ENCODE measurements around the gene SEC61A1.
A peak's percentile ranks its signal among the peaks of the same experiment; 100 is the strongest.

SEC61A1 gene

DNA sequence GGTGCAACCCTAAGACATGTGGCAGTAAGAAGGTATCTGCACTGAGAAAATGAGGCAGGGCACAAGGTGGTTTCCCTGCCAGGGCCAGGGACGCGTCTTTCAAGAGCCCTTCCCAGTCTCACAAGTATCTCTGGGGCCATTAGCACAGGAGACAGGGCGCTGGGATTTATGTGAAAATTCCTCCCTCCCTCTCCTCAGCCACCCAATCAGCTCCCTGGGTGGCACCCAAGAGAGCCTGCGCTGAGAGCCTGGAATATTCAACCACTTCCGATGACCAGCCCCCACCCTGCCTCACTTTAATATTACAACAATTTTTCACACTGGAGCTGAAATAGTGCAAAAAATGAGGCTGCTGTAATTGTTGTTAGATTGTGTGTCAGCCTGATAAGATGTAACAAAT, 26.1 kb downstream of the SEC61A1 start:
- no peak for DNase-seq

DNA sequence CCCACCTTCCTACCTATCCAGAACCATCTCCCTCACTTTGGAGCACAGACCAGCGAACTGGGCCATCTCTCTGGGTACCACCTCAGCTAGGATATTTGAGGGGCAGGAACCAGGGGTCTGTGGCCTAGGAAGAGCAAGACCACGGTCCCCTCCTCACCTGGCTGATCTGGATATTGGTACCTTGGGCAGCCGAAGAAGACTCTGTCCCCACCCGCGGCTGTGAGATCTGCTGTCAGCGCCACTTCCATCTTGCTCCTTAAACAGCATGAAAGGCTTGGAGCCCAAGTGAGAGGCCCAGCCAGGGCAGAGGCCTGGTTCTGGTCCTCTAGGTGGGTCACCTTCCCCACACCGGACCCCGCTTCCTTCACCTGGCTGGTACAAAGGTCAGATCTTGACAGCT, 26.6 kb downstream of the SEC61A1 start:
- no peak for DNase-seq

DNA sequence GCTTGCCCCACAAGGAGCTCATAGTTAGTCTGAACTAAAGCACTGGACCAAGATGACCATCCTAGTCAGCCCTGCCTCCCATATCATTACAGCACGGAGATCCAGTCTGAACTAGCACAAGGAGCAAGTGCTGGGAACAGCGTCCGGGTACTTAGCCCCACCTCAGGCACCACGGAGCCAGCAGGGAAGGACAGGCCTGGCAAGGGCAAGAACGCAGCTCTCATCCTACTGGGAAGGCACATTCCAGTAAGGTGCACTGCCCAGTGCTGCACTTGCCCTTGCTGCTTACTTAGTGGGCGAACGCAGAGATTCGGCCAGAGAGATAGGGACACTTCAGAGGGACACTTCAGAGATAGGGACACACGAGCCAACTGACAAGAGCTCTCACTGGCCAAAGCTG, 27.6 kb downstream of the SEC61A1 start:
- no peak for DNase-seq

DNA sequence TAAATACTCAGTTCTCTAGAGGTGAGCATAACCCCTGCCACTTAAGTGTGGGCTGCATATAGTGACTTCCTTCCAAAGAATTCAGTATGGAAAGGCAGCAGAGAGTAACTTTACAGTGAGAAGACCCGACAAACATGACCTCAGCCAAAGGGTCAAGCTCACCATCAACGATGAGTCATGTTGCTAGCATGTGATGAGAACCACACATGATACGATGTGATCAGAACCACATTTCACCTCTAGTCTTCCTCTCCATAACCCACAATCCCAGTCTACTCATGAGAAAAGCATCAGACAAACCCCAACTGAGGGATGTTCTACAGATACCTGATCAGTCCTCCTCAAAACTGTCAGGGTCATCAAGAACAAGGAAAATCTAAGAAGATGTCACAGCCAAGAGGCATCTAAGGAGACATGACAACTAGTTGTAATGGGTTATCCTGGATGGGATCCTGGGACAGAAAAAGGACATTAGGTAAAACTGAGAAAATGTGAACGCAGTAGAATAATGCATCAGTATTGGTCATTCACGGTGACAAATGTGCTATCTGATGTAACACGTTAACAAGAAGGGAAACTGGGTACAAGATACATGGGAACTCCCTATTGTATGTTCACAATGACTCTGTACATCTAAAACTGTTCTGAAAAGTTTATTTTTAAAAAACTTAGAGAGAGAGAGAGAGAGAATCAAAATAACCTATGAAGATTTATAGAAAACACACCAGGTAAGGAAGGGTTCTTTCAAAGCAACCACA, 28.3 kb downstream of the SEC61A1 start:
- DNase-seq, result peak; percentile 97

DNA sequence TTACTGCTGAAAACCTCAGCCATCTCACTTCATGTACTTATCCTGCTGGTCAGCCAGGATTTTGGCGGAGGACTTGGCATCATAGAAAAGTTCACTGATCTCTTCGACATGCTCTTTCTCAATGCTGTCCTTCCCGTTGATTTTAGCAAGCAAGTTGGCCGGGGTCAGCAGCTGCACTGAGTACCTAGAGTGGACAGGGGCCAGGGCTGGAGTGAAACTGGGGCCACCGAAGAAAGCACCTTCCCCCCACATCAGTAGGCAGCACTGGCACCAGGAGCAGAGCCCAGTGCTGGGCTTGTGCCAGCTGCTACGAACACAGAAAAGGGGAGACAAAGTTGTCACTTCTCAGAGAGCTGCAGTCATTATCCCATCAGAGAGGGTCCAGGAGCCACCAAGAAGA, 29.0 kb downstream of the SEC61A1 start:
- DNase-seq, result no peak

DNA sequence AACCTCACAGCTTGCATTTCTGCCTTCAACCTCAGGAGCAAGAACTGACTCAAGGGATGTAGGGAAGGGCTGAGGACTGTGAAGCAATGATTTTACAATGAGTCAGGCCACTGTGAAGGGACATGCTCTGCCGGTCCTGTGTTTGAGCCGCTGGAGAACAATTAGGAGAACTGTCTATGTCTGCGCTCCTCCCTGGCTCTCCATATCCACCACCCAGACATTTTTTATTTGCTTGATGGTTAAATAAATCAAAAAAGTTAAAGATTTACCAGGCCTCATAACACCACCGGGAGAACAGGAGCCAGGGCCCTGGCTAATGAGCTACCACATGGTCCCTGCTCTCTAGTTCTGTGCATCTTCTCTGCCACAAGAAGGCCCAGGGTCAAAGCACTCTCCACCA, 29.6 kb downstream of the SEC61A1 start:
- peak; percentile 76 for DNase-seq

DNA sequence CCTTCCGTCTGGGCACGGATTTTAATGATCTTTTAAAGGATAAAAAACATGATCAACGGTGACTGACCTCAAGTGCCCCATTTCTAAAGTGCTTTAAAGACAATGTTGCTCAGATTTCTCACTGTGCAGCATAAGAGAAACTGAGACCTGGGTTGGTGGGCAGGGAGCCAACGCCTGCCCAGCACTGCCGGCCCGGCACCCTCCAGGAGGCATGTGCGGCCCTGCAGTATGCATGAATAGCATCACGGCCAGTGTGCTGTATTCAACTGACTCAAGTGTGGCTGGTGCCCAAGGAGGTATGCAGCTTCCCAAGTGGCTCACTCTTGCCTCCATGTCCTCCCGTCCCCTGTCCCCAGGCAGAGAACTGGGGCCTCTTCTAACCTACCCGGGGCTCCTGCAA, 30.3 kb downstream of the SEC61A1 start:
- DNase-seq, result no peak

DNA sequence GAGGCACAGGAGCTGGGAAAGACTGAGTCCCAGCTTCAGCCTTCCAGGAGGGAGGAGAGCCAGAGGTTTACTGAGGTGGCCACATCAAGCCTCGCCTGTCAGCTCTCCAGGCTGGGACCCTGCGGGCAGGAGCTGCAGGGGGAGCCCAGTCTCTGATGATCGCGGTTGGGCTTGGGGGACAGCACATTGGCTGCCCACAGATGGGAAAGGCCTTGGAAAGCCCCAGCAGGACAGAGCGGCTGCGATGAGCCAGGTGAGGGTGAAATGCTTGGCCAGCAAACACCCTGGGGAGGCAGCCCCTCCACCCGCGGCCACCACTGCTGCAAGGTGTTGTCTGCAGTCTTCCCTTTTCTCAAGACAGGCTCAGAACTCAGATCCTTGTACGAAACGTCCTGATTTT, 31.2 kb downstream of the SEC61A1 start:
- no peak for DNase-seq

DNA sequence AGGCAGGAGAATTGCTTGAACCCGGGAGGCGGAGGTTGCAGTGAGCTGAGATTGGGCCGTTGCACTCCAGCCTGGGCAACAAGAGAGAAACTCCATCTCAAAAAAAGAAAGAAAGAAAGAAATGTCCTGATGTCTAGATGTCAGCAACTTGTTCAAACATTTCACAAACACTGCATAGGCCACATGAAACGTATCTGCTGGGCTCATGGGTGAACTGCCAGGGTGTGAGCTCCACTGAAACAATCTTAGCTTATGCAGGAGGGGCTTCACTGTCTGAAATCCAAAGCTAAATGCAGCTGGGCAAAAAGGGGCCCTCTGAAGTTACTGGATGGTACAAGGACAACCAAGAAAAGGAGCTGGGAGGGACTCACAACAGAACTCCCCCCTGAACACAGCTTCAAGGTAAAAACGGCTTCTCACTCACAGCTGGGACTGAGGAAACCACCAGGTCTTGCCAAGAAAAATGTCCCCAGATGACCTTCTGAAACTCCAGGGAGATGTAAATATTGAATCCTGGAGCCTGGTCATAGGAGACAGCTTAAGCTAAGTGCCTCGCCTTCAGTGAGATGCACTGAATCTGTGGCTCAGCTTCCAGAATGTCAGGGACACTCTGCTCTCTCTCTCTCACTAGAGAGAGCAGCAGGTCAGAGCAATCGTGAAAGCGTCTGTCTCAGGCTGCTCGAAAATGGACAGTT, 31.9 kb downstream of the SEC61A1 start:
- DNase-seq, result peak; percentile 40

DNA sequence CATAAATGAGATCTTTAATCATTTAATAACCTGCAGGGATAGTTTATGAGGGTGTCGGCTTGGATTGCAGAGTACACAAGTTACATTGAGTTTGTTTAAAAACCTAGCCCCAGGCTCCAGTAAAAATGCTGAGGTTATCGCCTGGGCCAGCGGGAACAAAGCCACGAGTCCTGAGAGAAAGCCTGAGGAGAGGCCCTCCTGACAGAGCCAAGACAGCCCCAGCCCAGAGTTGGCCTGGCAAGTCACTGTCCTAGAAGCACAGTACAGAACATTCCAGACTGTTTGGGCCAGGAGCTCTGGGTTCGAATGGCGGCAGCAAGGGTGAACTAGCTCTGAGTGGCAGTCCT, 32.4 kb downstream of the SEC61A1 start:
- no peak for DNase-seq

DNA sequence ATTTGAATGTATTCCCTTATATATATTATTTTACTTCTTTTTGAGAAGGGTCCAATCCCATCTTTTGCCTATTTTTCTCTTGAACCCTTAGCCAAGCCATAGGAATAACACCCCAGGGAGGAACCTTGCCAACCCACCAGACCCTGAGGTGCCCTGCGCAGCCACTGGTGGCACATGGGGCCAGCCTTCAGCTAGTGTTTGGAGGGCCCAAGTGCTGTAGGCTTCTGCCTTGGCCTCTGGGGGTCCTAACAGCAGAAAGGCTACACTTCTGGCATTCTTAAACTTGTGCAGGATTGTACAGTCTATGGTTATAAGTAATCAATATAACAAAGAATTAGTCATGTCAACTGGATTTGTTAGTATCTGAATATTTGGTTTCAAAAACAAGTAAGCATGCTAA, 36.9 kb downstream of the SEC61A1 start:
- no peak for DNase-seq

DNA sequence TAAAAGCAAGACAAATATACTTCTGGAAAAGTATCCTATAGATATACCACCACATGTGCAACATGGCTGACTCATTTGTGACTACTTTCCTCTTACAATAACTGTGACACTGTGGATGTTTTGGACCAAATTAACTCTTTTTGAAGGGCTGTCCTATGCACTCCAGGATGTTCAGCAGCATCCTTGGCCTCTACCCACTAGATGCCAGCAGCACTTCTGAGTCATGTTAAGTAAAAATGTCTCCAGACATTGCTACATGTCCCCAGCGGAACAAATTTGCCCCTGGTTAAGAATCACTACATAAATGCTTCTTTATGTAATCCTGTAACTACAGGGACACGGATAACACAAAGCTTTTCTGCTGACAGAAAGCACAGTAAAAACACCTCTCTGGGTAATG, 39.3 kb downstream of the SEC61A1 start:
- DNase-seq, result no peak

DNA sequence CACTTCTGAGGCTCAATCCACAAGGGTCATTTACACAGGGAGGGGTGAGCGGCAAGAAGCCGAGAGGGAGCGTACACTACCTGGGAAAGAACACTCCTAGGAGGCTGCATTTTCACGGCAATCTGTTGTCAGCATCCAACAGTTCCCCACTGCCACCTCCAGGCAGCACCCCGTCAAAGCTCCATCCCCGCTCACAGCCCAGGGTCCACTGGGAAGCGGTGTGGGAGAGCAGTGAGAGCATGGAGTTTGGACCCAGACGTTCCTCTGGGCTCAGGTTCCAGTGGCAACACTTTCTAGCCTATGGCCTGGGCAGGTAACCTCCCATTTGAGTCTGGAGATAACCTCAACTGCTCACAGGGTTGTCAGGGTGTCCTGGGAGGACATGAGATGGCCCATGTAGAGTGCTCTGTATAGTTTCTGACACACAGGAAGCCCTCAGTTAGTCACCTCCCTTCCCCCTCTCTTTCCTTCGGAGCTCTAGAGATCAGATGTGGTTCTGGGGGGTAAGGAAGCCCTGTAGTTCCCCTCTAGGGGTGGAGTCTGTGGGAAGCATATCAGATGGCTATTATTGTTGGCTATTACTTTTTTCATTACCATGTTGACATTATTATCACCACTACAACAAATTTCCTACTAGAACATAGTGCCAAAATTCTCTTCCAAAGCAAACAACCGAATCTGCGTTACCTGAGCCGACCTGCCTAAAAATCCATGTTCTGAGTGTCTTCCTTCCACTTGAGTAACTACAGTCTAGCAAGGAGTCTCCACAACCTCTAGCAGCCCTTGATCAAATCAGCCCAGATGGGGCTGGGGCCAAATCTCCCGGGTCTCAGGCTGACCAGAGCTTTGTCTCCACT, 42.3 kb downstream of the SEC61A1 start:
- DNase-seq, result peak; percentile 26

DNA sequence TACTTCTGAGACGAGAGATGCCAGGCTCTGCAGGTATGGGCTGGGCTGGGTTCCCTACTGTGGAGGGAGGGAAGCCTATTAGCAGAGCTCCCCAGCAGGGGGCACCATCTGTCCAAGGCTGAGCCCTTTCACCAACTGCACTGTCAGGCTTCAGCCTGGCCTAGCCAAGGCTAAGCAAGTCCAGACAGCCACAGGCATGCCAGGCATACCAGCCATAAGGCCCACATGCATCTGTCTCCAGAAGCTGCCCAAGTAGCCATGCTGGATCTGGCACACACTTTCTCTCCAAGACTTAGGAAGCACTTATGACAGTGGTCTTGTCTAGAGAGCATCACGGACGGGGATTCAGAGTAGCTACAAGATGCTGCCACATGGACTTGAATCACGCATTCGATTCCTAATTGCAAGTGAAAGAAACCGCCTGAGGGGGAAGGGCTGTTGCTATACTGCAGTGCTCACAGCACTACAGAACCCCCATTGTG, 43.0 kb downstream of the SEC61A1 start:
- DNase-seq, result peak; percentile 61

DNA sequence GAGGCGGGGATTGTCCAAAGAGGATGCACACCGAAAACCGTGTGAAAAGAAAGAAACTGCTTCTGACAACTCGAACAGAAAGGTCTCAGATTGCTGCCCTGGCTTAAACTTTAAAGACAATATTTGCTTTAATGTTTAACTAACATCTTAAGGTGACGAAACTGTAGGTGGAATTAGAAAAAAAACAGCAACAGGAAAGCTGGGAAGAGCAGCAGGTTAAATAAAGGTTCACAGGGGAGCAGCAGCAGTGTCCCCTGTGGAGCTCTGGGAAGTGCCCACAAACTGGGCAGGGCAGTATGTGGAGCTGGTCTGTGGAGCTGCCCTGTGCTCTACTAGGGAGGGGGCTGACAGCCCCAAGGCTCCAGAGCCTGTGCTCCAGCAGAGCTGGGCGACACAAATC, 46.0 kb downstream of the SEC61A1 start:
- DNase-seq, result no peak

DNA sequence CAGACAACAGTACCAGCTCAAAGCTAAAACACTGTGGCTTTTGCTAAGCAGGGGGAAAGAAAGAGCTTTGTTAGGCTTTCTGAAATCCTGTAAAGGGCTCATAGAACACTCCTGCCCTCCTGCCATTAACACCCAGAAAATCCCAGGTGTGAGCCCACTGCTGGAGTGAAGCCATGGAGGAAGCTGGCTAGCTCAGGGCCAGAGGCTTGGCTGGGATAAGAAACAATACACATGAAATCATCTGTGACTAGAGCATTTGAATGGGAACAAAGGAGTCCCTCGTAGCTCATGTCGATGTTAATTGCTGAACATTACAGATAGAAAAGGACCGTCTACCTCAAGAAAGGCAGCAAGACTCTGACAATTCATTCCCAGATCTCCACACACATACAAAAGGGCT, 47.9 kb downstream of the SEC61A1 start:
- no peak for DNase-seq

DNA sequence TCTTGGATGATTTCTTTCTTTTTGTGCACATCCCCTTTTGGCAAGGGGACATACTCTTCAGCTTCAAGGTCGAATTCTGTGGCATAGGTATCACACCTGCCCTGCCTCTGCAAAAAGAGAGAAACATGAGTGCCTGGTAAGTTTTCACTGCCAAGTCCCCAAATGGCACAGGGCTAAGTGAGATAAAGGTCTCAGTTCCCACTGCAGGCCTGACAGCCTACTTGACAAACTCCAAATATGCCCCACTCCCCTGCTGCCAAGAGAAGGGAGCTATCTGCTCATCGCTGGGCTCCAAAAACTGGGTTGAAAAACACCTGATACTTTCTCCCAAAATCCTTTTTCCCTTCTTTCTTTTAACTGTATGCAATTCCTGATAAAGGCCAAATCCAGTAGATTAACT, 48.4 kb downstream of the SEC61A1 start:
- no peak for DNase-seq

DNA sequence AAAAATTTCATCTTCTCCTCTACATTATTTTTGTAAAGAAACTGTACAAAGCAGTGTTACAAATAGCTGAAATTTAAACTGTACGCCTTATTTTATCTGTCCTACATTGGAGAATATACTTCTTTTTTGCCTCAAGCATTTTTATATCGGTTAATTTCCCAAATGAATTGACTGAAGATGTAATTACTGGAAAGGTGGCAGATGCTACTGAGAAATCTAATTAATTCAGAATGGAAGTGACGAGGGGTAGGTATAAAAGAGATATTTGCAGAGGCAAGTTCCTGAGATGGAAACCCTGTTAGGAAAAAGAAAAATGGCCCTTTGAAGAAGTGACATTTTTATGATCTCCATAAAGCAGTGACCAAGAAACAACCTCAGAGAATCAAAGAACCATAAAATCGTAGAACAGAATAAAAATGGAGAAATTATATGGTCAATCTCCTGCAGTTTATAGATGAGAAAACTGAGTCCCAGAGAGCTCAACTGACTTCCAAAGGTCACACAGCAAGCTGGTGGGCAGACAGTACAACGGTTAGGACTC, 51.0 kb downstream of the SEC61A1 start:
- no peak for DNase-seq

DNA sequence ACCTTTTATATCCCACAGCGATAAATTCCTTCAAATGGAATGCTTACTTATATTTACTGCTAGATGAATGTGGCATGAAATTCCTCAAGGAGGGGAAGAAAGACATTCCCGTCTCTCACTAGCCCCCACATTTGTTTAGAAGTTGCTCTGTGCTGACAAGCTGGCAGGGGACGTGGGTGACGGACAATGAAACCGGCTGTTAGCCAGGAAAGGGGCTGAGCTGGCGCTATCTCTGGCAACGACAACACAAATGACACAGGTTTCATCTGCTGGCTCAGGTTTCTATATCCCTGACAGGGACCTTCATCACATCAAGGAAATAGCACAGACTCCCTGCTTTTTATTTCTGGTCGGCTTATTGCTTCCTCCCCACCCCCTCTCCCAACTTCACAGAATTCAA, 55.6 kb downstream of the SEC61A1 start:
- DNase-seq, result no peak

DNA sequence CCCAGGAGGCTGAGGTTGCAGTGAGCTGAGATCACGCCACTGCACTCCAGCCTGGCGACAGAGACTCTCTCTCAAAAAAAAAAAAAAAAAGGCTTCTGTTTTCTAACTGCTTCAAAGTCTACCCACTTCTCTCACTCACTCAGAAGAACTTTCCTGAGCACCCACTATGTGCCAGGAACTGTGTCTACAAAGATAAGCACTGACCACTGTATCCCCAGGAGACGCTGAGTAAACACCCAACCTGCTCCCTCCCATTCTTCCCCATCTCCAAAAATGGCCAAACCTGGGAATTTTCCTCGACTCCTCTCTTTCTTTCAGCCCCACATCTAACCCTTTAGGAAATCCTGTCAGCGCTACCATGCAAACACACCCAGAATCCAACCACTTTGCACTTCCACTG, 58.9 kb downstream of the SEC61A1 start:
- no peak for DNase-seq

DNA sequence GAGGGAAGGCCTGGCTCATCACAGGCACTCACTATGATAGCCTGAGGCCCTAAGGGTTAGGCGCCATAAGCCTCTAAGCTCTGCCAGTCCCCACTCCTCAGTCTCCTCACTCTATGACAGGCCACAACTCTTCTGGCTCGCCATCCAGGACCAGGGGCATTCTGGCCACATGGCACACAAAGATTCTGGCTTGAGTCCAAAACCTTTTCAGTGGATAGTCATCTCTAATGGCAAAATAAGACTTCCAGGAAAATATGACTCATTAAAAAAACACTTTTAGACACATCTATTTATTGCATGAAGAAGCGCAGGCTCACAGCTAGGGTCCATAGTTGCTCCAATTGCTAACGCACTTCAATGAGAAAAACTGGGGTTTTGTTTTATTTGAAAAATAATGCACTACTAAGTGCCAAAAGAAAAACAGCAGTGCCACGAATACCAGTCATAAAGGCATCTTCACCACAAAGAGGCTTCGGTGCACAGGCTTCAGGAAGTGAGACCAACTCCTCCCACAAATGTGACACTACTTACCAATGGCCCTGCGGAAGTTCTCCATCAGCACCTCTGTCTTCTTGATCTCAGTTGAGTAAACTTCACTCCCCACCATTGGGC, 60.2 kb downstream of the SEC61A1 start:
- peak; percentile 94 for DNase-seq

DNA sequence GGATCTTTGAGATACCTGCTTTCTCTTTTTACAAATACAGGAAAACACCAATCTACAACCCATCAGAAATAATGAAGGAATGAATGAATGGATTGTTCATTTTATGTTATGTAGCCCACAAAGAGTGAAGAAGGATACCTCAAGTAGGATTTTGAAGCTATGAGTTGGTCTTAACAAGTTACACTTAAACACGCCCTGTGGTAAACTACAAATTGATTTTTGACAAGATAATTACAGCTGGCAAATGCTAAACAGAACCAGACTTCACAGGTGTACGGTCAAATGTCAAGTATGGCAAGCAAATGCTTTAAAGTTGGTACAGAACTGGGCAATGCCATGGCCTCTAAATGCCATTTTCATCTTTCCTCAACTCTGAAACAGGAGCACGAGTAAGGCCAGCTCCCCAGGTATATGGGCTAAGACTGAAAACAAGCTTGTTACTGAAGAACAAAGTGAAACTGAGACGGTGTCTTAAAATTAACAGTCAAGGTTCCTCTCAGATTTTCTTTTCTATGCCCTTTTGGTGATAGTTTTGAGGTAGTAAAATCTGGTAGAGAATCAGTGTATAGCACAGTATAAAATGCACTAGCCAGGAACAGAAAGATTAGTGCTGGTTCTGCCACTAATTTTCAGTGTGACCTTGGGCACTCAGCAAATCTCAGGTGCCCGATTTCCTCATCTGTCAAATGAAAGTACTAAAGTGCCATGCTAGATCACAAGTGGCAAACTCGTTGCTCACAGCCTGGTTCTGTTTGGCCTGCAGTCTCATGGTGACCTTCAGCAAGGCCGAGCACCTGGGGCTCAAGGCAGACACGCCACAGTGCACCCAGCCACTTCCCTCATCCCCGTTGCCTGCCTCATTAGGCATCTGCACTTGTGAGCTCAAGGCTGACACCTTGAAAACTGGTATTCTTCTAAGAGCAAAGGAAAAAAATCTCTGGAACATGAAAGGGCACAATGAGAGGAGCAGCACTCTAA, 61.9 kb downstream of the SEC61A1 start:
- DNase-seq, result no peak

All from HCEC 1CT (cell line).